HG03045 (cell line): ENCODE data around the gene LYPLAL1.
"Not testable (repeated sequence)": the region's sequence is repeated elsewhere in the genome, so short reads cannot be mapped to it uniquely, and the experiment has no call there.

Experiments used
- ATAC-seq: cut with Tn5 transposase; IDR thresholded peaks from one replicate; pipeline ENCODE4 v1.9.1; 2021; ENCODE audit warnings: mild to moderate bottlenecking, moderate library complexity; ENCODE audit not compliant: unreplicated experiment

Gene LYPLAL1

DNA sequence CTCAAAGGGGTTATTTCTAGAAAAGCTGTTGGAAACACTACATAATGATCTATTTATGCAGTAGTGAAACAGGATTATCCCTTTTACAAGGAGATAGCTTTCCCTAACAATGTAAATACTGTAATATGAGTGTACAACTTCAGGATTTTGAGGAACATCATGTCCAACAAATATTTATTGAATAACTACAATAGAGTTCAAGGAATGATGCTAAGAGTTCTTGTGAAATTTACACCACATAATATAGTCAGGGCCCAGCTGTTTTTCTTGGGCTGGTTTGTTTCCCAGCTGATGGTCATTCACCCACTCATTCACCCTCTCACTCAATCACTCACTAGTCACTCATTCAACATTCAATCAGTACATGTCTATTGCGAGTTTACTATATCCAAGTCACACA, 12.3 kb upstream of the LYPLAL1 start:
- ATAC-seq, result no peak

DNA sequence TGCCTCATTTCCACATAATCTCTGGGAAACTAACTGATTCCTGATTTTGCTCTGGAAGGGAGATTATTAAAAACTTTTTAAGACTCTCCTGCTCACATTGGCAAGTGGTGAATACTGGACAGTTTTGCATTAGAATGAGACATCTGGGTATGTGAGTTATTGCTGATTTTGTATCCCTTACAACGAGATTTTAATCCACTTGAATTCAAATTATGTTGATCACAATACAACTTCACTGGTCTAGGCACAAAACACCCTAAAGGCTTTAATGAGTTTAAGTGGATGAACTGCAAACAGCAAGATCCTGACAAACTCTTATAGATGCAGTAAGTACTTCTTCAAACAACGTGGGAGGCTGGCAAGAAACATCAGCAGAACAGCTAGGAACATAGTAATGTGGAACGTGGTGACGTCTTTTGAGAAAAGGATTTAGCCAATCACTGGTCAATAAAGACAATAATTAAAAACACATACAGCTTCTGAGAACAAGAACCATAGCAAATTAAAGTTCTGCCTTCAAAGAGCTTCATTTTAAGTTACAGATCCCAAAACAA, 10.2 kb upstream of the LYPLAL1 start:
- no peak for ATAC-seq

DNA sequence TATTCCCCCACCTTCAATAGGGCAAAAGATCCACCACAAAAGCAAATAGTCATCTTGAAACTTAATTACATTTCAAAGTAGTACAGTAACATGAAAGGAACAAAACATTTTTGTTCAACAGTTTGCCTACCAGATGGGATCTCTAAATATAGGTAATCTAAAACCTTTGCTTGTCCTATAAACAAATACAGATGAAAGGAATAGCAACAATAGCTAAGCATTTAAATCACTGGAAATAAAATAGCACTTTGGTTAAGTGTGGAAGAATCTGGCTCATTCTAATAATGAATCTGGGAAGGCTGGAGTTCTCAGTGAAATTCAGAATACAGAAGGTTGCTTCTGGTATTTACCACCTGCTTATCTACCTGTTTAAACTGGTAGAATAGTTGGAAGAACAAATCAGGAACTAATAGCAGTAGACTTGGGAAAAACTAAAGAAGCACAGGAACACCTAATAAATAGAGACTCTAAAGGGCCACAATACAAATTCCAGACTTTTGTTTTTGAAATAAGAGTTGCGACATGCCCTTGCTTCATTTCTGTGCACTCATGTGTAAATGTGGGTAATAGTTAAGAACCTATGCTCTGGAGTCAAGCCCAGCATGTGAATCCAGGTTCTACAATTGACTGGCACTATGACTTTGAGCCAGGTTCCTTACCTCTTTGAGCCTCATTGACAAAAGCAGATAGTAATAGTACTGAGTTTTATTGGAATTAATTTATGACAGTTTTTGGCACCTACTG, 2.3 kb upstream of the LYPLAL1 start:
- ATAC-seq, result no peak

- no peak for ATAC-seq
These were observed 857 bp upstream of the LYPLAL1 start for GRCh38 chr1:219172821-219173220.

DNA sequence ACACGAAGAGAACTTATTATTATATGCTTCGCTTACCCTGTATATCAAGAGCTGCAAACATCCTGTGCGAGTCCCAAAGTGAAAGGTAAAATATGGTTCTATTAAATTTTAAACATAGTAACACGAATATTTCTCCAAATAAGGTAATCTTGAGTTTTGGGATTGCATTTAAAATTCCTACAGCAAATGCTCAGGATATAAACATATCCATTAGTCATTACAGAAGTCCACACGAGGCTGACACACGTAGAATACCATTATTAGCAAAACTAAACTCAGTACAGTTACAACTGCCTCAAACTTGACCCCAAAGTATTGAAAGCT, 282 bp upstream of the LYPLAL1 start:
- ATAC-seq, result no peak

DNA sequence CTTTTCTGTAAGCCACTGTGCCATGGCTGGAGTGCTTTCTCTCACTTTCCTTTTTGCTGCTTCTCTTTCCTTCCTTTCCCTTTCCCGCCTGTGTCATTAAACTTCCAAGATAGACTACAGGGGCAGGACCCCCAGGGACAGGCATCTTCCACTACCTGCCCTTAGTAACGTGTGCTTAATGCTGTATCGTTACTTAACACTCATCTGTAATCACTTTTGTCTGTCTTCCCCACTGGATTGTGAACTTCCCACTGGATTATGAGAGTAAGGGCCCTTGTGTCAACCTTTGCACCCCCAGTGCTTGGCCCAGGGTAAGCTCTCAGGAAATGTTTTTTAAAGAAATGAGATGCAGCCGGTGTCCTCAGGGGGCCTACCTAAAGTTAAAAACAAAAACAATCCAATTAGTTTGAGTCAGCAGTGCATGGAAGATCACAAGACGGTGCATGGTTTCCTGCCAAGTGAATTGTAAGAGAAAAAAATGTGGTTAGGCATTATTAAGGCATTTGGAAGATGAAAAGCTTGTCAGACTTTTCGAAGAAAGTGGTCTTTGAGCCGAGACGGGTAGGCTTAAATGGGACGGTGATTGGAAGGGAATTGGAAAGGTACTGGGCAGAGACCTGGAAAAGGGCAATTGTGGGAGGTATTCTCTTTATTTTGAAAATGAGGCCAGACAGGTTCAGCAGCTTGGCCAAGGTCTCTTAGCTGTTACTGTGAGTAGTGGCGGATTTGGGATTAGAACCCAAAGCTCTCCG, 958 bp downstream of the LYPLAL1 start:
- ATAC-seq, result peak; percentile 18

DNA sequence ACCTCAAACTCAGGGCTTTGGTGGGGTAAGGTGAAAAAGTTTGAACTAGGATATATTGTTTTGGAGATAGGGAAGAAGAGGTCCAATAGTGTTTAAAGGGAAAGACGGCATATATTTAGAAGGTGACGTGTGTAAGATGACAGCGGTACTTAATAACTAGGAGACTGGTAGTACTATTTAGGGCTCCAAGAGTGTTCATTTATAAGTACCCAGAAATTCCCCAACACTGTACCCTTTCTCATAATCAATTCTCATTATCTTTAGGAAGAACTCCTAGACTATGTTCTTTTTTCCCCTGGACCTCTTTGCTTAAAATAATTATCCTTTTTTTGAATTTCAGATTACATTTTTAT, 1.5 kb downstream of the LYPLAL1 start:
- no peak for ATAC-seq

- ATAC-seq, result no peak
These were observed 2.5 kb downstream of the LYPLAL1 start for GRCh38 chr1:219176168-219176567.

DNA sequence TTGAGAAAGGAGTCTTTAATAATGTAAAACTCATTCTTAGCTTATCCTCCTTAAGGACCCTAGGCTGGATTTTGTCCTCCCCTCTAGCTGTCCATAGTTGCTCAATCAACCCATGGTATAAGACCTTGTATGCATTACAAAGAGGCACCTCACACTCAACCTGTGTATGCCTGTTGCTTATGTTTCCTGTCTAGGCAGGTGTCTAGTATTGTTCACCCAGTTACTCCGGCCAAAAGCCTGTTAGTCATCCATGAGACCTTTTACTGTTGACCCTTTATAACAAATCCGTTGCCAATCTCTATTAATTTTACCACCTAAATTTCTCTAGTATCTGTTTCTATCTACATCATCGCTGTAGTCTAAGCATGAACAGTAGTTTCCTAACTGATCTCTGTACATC, 3.7 kb downstream of the LYPLAL1 start:
- ATAC-seq, result peak; percentile 23

GRCh38 chr1:219177940-219178339, 4.3 kb downstream of the LYPLAL1 start:
- ATAC-seq, result no peak

- ATAC-seq, result no peak
These were observed 5.6 kb downstream of the LYPLAL1 start for GRCh38 chr1:219179293-219179692.

DNA sequence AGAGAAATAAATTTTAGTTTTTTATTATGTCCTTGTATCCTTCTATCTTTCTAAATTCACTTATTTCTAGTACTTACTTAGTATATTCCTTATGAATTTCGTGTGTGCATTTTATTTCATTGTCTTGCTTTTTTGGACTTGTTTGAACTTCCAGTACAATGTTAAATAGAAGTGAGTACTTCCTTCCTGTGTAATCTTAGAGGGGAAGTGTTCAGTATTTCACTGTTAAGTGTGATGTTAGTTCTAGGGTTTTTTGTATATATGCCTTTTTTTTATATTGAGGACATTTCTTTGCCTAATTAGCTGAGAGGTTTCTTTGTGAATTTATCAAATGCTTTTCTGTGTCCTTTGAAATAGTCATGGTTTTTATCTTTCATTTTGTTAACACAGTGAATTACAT, 10.7 kb downstream of the LYPLAL1 start:
- no peak for ATAC-seq

DNA sequence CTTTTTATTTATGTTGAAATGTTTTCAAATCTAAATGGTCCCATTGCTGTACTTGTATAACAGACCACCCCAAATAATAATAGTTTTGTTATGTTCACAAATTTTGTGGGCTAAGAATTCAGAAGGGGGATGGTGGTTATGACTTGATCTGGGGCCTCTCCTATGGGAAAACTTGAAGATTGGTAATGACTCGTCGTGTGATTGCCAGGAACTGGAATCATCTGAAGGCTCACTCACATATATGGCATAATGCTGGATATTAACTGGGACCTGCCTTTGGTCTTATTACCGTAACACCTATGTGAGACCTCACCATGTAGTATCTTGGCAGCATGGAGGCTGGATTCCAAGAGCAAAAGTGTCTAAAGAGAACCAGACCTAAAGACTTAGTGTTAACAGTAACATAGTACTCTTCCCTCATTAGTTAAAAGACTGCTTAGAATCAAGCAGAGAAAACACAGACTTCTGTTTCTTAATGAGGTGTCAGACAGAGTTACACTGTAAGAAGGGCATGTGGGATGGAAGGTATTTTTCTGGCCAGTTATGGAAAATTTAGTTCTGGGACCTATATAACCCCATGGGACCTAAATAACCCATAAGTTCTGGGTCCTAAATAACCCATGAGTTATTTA, 11.9 kb downstream of the LYPLAL1 start:
- ATAC-seq, result peak; percentile 31

DNA sequence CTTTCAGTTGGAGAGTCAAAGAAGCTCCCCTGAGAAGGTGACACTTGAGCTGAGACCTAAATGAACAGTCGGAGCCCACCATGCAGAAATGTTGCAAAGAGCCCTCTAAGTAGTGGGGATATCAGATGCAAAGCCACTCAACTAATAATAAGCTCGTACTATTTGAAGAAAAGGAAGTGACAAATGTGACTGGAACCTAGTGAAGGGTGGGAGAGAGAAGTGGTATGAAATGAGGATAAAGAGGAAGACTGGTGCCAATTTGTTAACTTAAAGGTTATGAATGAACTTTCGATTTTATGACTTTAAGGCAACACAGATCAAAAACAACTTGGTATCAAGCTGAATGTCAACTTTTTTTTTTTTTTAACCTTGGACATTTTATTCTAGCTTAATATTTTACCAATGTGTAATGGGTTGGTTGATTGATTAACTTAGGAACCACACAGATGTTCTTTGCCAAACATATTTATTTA, 14.7 kb downstream of the LYPLAL1 start:
- no peak for ATAC-seq

GRCh38 chr1:219189021-219189824, 15.5 kb downstream of the LYPLAL1 start:
- peak; percentile 74 for ATAC-seq

- no peak for ATAC-seq
These were observed 16.3 kb downstream of the LYPLAL1 start for GRCh38 chr1:219189952-219190351.

DNA sequence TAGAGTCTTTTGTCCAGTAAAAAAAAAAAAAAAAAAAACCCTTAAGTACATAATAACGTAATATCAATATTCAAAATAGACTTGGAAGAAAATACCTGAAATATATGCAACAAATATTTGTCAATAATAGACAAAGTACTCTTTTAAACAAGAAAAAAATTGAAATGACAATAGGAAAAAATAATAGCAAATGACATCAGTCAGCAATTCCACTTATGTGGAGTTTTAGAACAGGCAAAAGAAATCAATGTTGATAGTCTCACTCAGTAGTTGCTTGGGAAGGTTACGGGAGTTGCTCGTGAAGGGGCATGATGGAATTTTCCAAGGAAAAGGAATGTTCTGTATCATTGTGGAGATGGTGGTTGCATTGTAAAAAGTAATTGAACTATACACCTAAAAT, 16.9 kb downstream of the LYPLAL1 start:
- ATAC-seq, result no peak

GRCh38 chr1:219195833-219196232, 22.2 kb downstream of the LYPLAL1 start:
- ATAC-seq, result not testable (repeated sequence)

DNA sequence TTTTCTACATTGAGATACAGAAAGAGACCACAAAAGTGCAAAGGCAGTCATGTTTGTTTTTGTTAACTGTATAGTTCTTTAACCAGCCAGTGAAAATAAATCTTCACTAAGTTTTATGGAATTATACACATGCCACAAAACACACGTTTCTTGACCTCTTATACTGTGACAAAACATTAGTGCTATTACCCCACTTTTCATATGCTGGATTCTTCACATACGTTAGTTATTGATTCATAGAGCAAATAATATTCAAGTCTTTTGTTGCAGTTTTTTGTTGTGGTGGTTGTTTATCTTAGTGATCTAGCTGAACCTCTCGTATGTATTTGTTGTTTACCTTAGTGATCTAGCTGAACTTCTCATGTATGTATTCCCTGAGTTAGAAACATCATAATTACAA, 28.0 kb downstream of the LYPLAL1 start:
- ATAC-seq, result no peak

- no peak for ATAC-seq
These were observed 28.9 kb downstream of the LYPLAL1 start for GRCh38 chr1:219202567-219202966.

- ATAC-seq, result no peak
These were observed 32.7 kb downstream of the LYPLAL1 start for GRCh38 chr1:219206350-219206749.
